Transverse colon (tissue), 4 donors: Measurements from ENCODE around the gene LPCAT1.

Experiments
- EP300 ChIP-seq: sonication (generic); formaldehyde crosslinking; IDR thresholded peaks from one replicate; pipeline ENCODE4 v1.6.1; 2017; ENCODE audit warnings: antibody characterized with exemption, low read depth
- POLR2A ChIP-seq: fragments of 450-650 bp; IDR thresholded peaks from one replicate; pipeline ENCODE4 v1.6.1; 2016; ENCODE audit warnings: antibody characterized with exemption, mild to moderate bottlenecking, moderate library complexity
- POLR2AphosphoS5 ChIP-seq, 3 donors: sonication (generic); formaldehyde crosslinking; IDR thresholded peaks; one replicate each; pipeline ENCODE4 v1.6.1; 2016; ENCODE audit warnings: antibody characterized with exemption in 3 of 3
- TF ChIP-seq, protein P1 (sequence below), 5 experiments: fragments of 200-600 bp in 3 of 5; fragments of 450-650 bp in 2 of 5; sonication (generic) in 3 of 5; IDR thresholded peaks; 1 replicate in 2 of 5; 2 replicates in 3 of 5; pipeline ENCODE4 v1.5.1; 2016 to 2017; ENCODE audit warnings: antibody characterized with exemption in 5 of 5, inconsistent platforms in 3 of 5, mild to moderate bottlenecking in 2 of 5, moderate library complexity in 1 of 5

DNA sequence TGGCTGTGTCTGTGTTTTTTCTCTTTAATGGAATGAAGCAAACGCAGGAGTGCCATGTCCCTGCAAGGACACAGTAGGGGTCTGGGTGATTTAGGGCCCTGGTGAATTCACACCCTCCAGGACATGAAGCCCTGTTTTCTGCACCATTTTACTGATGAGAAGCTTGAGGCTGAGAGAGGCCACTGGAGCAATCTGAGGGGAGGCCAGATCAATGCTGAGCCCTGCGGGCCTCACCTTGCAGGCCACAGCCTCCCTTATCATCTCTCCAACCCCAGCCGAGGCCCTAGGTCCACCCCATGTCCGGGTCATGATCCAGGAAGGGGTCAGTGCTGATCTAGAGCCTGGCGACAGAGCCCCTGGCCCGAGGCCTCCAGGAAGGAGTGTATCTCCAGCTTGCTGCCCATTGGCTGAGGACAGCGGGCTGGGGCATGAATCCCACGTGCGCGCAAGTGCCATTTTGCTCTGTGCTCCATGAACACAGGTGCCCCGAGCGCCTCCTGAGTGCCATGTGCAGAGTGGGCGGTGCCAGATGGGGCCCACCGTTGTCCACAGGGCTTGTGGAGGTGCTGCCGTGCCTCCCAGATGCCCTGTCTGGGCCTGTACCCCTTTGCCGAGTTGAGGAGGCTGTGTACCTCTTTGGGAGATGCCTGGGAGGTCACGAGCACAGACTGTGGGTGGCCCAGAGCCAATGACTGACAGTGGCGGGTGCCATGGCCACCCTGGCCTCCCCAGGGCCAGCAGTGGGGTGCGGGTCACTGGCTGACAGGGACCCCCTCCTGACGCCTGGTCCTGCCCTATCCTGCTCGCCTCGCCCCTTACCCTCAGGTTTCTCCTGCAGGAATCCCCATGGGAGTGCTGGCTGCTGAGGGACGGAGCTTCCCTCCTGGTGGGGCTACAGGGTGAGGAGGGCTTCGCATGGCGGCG, 32.3 kb upstream of the LPCAT1 start:
- TF ChIP-seq, protein P1, sequence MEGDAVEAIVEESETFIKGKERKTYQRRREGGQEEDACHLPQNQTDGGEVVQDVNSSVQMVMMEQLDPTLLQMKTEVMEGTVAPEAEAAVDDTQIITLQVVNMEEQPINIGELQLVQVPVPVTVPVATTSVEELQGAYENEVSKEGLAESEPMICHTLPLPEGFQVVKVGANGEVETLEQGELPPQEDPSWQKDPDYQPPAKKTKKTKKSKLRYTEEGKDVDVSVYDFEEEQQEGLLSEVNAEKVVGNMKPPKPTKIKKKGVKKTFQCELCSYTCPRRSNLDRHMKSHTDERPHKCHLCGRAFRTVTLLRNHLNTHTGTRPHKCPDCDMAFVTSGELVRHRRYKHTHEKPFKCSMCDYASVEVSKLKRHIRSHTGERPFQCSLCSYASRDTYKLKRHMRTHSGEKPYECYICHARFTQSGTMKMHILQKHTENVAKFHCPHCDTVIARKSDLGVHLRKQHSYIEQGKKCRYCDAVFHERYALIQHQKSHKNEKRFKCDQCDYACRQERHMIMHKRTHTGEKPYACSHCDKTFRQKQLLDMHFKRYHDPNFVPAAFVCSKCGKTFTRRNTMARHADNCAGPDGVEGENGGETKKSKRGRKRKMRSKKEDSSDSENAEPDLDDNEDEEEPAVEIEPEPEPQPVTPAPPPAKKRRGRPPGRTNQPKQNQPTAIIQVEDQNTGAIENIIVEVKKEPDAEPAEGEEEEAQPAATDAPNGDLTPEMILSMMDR (IDR thresholded peaks at IDR 0.05): no peak
- TF ChIP-seq POLR2A (no peak), EP300 (no peak), POLR2AphosphoS5 (IDR thresholded peaks at IDR 0.05) (no peak)
